Spinal cord (tissue), 10 donors: Measurements from ENCODE around the gene TADA2B. TPM values are rescaled to one million over a fixed set of nuclear protein-coding genes. Genes with fewer than 3 reads are reported as not detected.
"Not testable (repeated sequence)": the region's sequence is repeated elsewhere in the genome, so short reads cannot be mapped to it uniquely, and the experiment has no call there.

Experiments
- DNase-seq, 6 donors: peaks; one replicate each; pipeline versions ENCODE4 v3.0.0 to v3.0.0-alpha.2; 2013 to 2015; ENCODE audit warnings: low spot score in 6 of 6, low read depth in 4 of 6
- H3K27ac ChIP-seq: one replicate; pipeline ENCODE4 v1.5.1; 2013; ENCODE audit warnings: low read depth, low read length, control low read depth
- H3K27me3 ChIP-seq: one replicate; pipeline ENCODE4 v1.6.1; 2013; ENCODE audit warnings: low read length; ENCODE audit not compliant: control insufficient read depth, insufficient read depth
- H3K36me3 ChIP-seq: one replicate; pipeline ENCODE4 v1.6.1; 2013; ENCODE audit warnings: low read length; ENCODE audit not compliant: control insufficient read depth, insufficient read depth
- H3K4me1 ChIP-seq: one replicate; pipeline ENCODE4 v1.6.1; 2013; ENCODE audit warnings: low read length; ENCODE audit not compliant: control insufficient read depth, insufficient read depth
- H3K4me3 ChIP-seq: one replicate; pipeline ENCODE4 v1.5.1; 2013; ENCODE audit warnings: low read depth, low read length, control low read depth
- H3K9me3 ChIP-seq: one replicate; pipeline ENCODE4 v1.6.1; 2013; ENCODE audit warnings: low read length; ENCODE audit not compliant: control insufficient read depth, insufficient read depth
- WGBS: methylation state at CpG from one replicate; pipeline ENCODE4 v1.1.5; 2013; ENCODE audit warnings: missing lambda C conversion rate; ENCODE audit not compliant: insufficient coverage; 5-methylcytosine and 5-hydroxymethylcytosine counted together
- polyA plus RNA-seq, 2 donors: library from polyadenylated mRNA; unstranded; fragments of 120-200 nt; gene quantifications; one replicate each; pipeline ENCODE4 v1.2.1, GENCODE V29; 2013; ENCODE audit not compliant: insufficient read length in 2 of 2
- total RNA-seq, 2 donors: library from RNA; depleted of rRNA in 1 of 2; stranded (reverse); fragments of 120-200 nt in 1 of 2; fragments of >200 nt in 1 of 2; gene quantifications; one replicate each; pipeline versions ENCODE4 v1.2.3 to v1.2.4, GENCODE V29; 2013 to 2014
- donor health status: healthy.

The TADA2B gene
- total and polyA plus RNA-seq, 4 donors, result 16.3 to 30.1 (median 22.4) TPM

DNA sequence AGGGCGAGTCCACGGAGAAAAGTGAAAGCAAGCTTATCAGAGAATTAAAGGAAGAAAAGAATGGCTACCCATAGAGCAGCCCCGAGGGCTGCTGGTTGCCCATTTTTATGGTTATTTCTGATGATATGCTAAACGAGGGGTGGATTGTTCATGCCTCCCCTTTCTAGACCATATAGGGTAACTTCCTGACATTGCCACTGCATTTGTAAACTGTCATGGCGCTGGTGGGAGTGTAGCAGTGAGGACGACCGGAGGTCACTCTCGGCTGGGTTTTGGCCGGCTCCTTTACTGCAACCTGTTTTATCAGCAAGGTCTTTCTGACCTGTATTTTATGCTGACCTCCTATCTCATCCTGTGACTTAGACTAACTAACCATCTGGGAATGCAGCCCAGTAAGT lies 41.4 kb downstream of the TADA2B start:
- not testable (repeated sequence) for H3K4me1 ChIP-seq, H3K9me3 ChIP-seq, H3K36me3 ChIP-seq, DNase-seq, H3K4me3 ChIP-seq, H3K27ac ChIP-seq
- H3K27me3 ChIP-seq, result peaks cover 11% of the 10 kb centered on the region
- 70% methylated on average over 5 of the region's 9 CpGs for WGBS

DNA sequence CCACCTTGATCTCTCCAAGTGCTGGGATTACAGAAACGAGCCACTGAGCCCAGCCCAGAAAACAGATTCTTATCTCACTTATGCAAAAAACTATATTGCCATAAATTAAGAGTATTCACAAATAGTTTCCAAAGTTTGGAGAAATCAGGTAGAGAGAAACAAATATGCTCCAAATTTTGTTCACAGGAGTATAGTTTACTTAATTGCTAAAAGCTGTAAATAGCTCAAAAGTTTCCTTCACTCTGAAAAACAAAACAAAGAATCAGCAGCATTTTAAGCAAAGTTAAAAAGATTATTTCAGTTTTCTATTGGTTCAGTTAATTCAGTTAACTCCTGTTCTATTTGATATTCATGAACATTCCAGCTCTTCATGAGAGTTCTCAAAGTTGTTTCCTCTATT lies 43.2 kb downstream of the TADA2B start:
- no CpG with 5 or more reads among the region's 1 CpG for WGBS
- Histone ChIP-seq H3K27me3 (peaks cover 11% of the 10 kb centered on the region), H3K9me3 (peaks cover 6% of the 10 kb centered on the region)

GRCh38 chr4:7087036-7087435 lies 43.9 kb downstream of the TADA2B start:
- H3K4me1 ChIP-seq, result peaks cover 9% of the 10 kb centered on the region
- DNase-seq, result no peak
- H3K36me3 ChIP-seq, result no peaks in the 10 kb centered on the region
- H3K27ac ChIP-seq, result no peak overlapping the region
- no peak overlapping the region for H3K4me3 ChIP-seq
- peaks cover 6% of the 10 kb centered on the region for H3K9me3 ChIP-seq
- peaks cover 11% of the 10 kb centered on the region for H3K27me3 ChIP-seq
- 40% methylated on average over 1 of the region's 3 CpGs for WGBS

More for the DNA sequence above, 43.2 kb downstream of the TADA2B start:
- H3K4me1 ChIP-seq, result peaks cover 9% of the 10 kb centered on the region
- DNase-seq, result no peak
- H3K36me3 ChIP-seq, result no peaks in the 10 kb centered on the region
- no peak overlapping the region for H3K4me3 ChIP-seq
- H3K27ac ChIP-seq, result no peak overlapping the region

DNA sequence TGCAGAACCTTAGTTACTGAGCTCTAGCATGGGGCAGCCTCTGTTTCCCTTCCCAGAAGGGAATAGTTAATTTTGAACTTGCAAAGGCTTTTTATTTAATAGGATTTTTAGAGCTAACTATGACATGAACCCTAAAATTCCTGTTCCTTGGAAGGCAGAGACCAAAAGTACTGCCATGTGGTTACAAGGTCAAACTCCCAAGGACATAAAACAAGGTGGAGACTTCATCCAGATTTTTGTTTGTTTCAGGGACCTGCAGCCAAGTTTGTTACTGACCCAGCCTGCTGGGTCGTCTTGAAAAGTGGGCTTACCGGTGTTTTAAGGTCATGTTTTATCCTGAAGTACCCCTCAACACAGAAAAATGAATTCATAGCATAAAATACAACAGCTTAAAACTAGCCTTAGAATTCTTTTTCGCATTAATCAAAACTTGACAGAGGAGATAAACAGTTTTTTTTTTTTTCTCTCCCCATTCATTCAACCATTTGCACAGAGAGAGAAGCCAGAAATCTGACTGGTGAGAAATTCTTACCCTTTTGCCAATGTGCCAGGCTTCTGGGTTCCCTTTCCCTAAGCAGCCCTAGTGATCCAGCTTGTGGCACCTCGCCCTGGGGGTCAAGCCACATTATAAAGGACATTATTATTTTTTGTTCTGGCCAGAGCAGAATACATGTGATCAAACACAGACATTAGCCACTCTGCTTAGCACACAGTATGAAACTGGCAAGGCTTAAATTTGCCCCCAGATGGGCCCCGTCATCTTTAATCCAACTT lies 46.2 kb downstream of the TADA2B start:
- peaks cover 9% of the 10 kb centered on the region for H3K4me1 ChIP-seq
- peak overlapping the region; percentile 64 for H3K27ac ChIP-seq
- no peak overlapping the region for H3K4me3 ChIP-seq
- 33% methylated on average over 1 of the region's 5 CpGs for WGBS
- no peaks in the 10 kb centered on the region for H3K36me3 ChIP-seq
- no peaks in the 10 kb centered on the region for H3K27me3 ChIP-seq
- DNase-seq, result peak in 1 of 6 donors; percentile 79
- peaks cover 6% of the 10 kb centered on the region for H3K9me3 ChIP-seq

- Histone ChIP-seq H3K36me3 (no peaks in the 10 kb centered on the region), H3K9me3 (peaks cover under 1% of the 10 kb centered on the region), H3K27ac (no peak overlapping the region), H3K4me3 (no peak overlapping the region), H3K27me3 (no peaks in the 10 kb centered on the region), H3K4me1 (peaks cover 17% of the 10 kb centered on the region)
- no peak for DNase-seq
- WGBS, result no CpG with 5 or more reads among the region's 3 CpGs
Measured at GRCh38 chr4:7092026-7092425, 48.9 kb downstream of the TADA2B start.

DNA sequence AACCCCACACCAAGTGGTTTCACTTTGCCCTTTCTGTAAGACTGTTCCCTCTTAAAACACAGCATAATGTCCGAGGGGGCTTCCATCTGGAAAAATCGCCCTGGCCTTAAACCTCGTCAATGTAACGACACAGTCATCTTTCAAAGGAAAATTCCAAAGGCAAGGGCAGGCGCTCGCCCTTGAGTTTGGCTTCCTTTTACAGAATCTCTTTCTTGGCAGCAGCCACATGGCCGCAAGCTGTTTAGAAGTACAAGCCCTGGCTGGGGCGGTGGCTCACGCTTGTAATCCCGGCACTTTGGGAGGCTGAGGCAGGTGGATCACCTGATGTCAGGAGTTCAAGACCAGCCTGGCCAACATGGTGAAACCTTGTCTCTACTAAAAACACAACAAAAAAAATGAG lies 51.7 kb downstream of the TADA2B start:
- DNase-seq, result peak in 1 of 6 donors; percentile 29
- WGBS, result 72% methylated on average over 10 of the region's 10 CpGs

GRCh38 chr4:7095611-7096155 lies 52.5 kb downstream of the TADA2B start:
- Histone ChIP-seq H3K9me3 (no peaks in the 10 kb centered on the region), H3K27ac (no peak overlapping the region), H3K36me3 (no peaks in the 10 kb centered on the region), H3K27me3 (no peaks in the 10 kb centered on the region), H3K4me1 (peaks cover 8% of the 10 kb centered on the region), H3K4me3 (no peak overlapping the region)
- 92% methylated on average over 15 of the region's 16 CpGs for WGBS
- no peak for DNase-seq

More for the DNA sequence above, 51.7 kb downstream of the TADA2B start:
- Histone ChIP-seq H3K36me3 (no peaks in the 10 kb centered on the region), H3K4me1 (peaks cover 9% of the 10 kb centered on the region), H3K4me3 (no peak overlapping the region), H3K9me3 (no peaks in the 10 kb centered on the region), H3K27me3 (no peaks in the 10 kb centered on the region), H3K27ac (no peak overlapping the region)

GRCh38 chr4:7096236-7096635 lies 53.1 kb downstream of the TADA2B start:
- Histone ChIP-seq H3K27me3 (no peaks in the 10 kb centered on the region), H3K4me3 (no peak overlapping the region), H3K4me1 (peaks cover 8% of the 10 kb centered on the region), H3K27ac (no peak overlapping the region), H3K9me3 (no peaks in the 10 kb centered on the region), H3K36me3 (no peaks in the 10 kb centered on the region)
- DNase-seq, result peak in 2 of 6 donors; percentile 41 to 47
- 82% methylated on average over 5 of the region's 7 CpGs for WGBS

- Histone ChIP-seq H3K27ac (peak overlapping the region; percentile 69), H3K4me3 (peak overlapping the region; percentile 50), H3K4me1 (peaks cover 39% of the 10 kb centered on the region), H3K36me3 (no peaks in the 10 kb centered on the region), H3K27me3 (peaks cover 17% of the 10 kb centered on the region), H3K9me3 (no peaks in the 10 kb centered on the region)
- 10% methylated on average over 21 of the region's 24 CpGs for WGBS
- peak in 3 of 6 donors; percentile 26 to 82 (median 81) for DNase-seq
Measured at GRCh38 chr4:7101692-7102515, 58.7 kb downstream of the TADA2B start.
